Globus pallidus (tissue), 1 donor: ENCODE measurements around the gene USP15.
"Not testable (repeated sequence)": the region's sequence is repeated elsewhere in the genome, so short reads cannot be mapped to it uniquely, and the experiment has no call there.

Experiments used
- DNase-seq: peaks from one replicate; pipeline ENCODE4 v3.0.0-alpha.2; 2015; ENCODE audit warnings: low spot score

Gene USP15

GRCh38 chr12:62458626-62459025 lies 198.4 kb downstream of the USP15 start:
- no peak for DNase-seq

- DNase-seq = no peak
Observed at GRCh38 chr12:62459976-62460375, 199.8 kb downstream of the USP15 start.

DNA sequence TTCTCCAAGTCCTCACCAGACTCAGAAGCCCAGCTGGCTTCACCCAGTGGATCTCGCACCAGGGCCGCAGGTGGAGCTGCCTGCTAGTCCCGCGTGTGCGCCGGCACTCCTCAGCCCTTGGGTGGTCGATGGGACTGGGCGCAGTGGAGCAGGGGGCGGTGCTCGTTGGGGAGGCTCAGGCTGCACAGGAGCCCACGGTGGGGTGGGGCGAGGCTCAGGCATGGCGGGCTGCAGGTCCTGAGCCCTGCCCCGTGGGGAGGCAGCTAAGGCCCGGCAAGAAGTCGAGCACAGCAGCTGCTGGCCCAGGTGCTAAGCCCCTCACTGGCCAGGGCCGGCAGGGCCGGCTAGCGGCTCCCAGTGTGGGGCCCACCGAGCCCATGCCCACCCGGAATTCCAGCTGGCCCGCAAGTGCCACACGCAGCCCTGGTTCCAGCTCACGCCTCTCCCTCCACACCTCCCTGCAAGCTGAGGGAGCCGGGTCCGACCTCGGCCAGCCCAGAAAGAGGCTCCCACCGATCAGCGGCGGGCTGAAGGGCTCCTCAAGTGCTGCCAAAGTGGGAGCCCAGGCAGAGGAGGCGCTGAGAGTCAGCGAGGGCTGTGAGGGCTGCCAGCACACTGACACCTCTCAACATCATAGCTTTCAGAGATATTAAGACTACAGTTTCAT lies 201.1 kb downstream of the USP15 start:
- not testable (repeated sequence) for DNase-seq

DNA sequence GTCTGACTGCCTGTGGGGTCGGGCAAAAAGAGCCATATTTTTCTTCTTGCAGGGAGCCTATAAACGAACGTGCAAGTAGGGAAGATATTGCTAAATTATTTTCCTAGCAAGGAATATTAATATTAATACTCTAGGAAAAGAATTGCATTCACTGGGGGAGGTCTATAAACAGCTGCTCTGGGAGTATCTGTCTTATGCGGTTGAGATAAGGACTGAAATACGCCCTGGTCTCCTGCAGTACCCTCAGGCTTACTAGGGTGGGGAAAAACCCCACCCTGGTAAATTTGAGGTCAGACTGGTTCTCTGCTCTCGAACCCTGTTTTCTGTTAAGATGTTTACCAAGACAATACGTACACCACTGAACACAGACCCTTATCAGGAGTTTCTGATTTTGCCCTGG lies 203.0 kb downstream of the USP15 start:
- not testable (repeated sequence) for DNase-seq
